Aorta (tissue), 5 donors: ENCODE measurements around the gene LCP2. TPM values are rescaled to one million over a fixed set of nuclear protein-coding genes. Genes with fewer than 3 reads are reported as not detected.

Experiments used
- ATAC-seq: fragments of 200-7000 bp; cut with Tn5 transposase; one replicate; pipeline ENCODE4 v1.9.1; 2022; ENCODE audit warnings: moderate library complexity; ENCODE audit not compliant: low FRiP score
- DNase-seq, 2 donors: peaks; one replicate each; pipeline ENCODE4 v3.0.0-alpha.2; 2020
- H3K27ac ChIP-seq, 2 donors: one replicate each; pipeline ENCODE4 v1.5.1; 2013; ENCODE audit warnings: low read length in 2 of 2, mild to moderate bottlenecking in 2 of 2, moderate library complexity in 2 of 2, control low read depth in 1 of 2, inconsistent platforms in 1 of 2, low read depth in 1 of 2
- H3K27me3 ChIP-seq, 2 donors: one replicate each; pipeline ENCODE4 v1.6.1; 2013; ENCODE audit warnings: control low read depth in 1 of 2, low read length in 1 of 2, mild to moderate bottlenecking in 1 of 2, moderate library complexity in 1 of 2; ENCODE audit not compliant: insufficient read depth in 2 of 2, control insufficient read depth in 1 of 2
- H3K36me3 ChIP-seq, 2 donors: one replicate each; pipeline ENCODE4 v1.6.1; 2013; ENCODE audit warnings: control low read depth in 1 of 2, low read length in 1 of 2, mild to moderate bottlenecking in 1 of 2; ENCODE audit not compliant: insufficient read depth in 2 of 2, control insufficient read depth in 1 of 2
- H3K4me1 ChIP-seq, 2 donors: one replicate each; pipeline ENCODE4 v1.6.1; 2013; ENCODE audit warnings: low read length in 2 of 2, control low read depth in 1 of 2, mild to moderate bottlenecking in 1 of 2, moderate library complexity in 1 of 2; ENCODE audit not compliant: insufficient read depth in 2 of 2, control insufficient read depth in 1 of 2
- H3K4me3 ChIP-seq, 2 donors: one replicate each; pipeline ENCODE4 v1.5.1; 2013; ENCODE audit warnings: low read length in 2 of 2, control low read depth in 1 of 2, mild to moderate bottlenecking in 1 of 2
- H3K9me3 ChIP-seq: one replicate; pipeline ENCODE4 v1.6.1; 2013; ENCODE audit warnings: mild to moderate bottlenecking, low read length; ENCODE audit not compliant: control insufficient read depth
- WGBS, 2 donors: extraction: QIAGEN DNeasy Blood & Tissue Kit; methylation state at CpG; one replicate each; pipeline ENCODE4 v1.1.7; 2013; 5-methylcytosine and 5-hydroxymethylcytosine counted together
- intact Hi-C, 2 donors: fragments of 100-400 bp; cut with DNase I; formaldehyde crosslinking; loops; one replicate each; pipeline versions ENCODE4 v1.14.2 to v1.15.0; 2022
- long read RNA-seq, 2 donors: library from polyadenylated mRNA; unstranded; transcript quantifications; one replicate each; pipeline ENCODE4 v2.0.0, GENCODE V29; 2020 to 2021
- polyA plus RNA-seq, 2 donors: library from polyadenylated mRNA; stranded (reverse); fragments of 200-250 nt; gene quantifications; one replicate each; pipeline ENCODE4 v1.2.3, GENCODE V29; 2013
- total RNA-seq, 2 donors: library from RNA; stranded (reverse); fragmentation: NEBNext Ultra II Directional; extraction: Animal tissue kit (Norgen Biotek cat#: 25700); gene quantifications; one replicate each; pipeline ENCODE4 v1.2.1, GENCODE V29; 2021
- donor health status: healthy with polysubstance abuse.
- donor health status: Bipolar disorder and iron deficiency.
- donor health status: DM: no; HTN: no; CAD: no.
- donor health status: DM: no; HTN: no; CAD: no.
- donor health status: DM: yes; HTN: yes; CAD: no.

LCP2 gene
- total RNA-seq (10 to 100 TPM; 25.7 to 58.8 TPM), polyA plus RNA-seq (10 to 100 TPM in 1 of 2 donors, 1 to 10 TPM in 1; 2.1 to 16.9 TPM)
- long read RNA-seq, donor 1, partial matches to known transcripts: 2 of 9 reads
- long read RNA-seq, donor 1, other reads (novel, unspliced or antisense): 4 of 9 reads
- long read RNA-seq, donor 2, partial matches to known transcripts: 1 of 10 reads
- long read RNA-seq, donor 2, other reads (novel, unspliced or antisense): 8 of 10 reads

DNA sequence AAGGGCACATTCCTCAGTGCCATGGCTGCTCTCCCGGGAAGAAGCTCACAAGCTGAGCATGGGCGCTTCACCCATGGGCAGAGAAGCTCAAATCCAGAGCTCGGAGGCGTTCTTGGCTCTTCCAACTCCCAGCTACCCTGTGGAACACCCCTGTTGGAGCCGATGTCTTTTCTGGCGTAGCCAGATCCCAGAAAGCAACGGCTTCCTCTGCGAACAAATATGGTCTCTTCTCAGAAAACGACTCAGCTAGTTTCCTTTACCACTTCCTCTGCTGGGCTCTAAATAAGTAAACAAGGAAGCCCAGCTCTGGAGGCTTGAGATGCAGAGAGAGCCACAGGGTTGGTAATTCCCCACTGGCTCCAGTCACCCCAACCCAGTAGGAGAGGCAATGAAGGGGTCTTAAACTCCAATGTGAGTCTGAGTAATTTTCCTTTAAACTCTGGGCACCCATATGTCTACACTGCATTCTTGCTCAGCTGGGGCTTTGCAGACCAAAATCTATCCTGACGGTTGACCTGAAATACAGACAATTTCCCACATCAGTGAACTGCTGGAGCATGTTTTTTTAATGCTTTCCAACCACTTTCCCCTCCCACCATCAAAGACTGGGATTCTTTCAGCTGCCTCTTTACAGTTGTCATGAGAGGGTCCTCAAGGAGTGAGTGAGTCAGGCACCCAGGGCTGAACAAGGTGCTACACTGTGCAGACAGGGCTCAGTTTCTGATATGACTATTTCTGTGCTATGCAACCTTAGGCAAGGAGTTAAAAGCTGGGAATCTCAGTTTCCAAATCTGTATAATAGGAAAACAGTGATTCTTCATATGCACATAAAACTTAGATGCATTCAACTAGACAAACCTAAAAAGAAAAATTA lies at the start of gene LCP2:
TSS of gene LCP2 (minus strand) at position 189 of the 874 bp plus-strand sequence. CDS start at position 23, 166 bp downstream.
- H3K4me1 ChIP-seq: no peaks in the 10 kb centered on the region
- no peak within 1 kb of the TSS for H3K27ac ChIP-seq
- ATAC-seq: no peak
- intact Hi-C loops: no loop called here
- no peak for DNase-seq
- H3K9me3 ChIP-seq: no peaks in the 10 kb centered on the region
- WGBS, 2 donors: 74 to 79% methylated on average over 10 of the region's 10 CpGs
- no peaks in the 10 kb centered on the region for H3K27me3 ChIP-seq
- H3K36me3 ChIP-seq: no peaks in the 10 kb centered on the region
- H3K4me3 ChIP-seq: no peak within 1 kb of the TSS

DNA sequence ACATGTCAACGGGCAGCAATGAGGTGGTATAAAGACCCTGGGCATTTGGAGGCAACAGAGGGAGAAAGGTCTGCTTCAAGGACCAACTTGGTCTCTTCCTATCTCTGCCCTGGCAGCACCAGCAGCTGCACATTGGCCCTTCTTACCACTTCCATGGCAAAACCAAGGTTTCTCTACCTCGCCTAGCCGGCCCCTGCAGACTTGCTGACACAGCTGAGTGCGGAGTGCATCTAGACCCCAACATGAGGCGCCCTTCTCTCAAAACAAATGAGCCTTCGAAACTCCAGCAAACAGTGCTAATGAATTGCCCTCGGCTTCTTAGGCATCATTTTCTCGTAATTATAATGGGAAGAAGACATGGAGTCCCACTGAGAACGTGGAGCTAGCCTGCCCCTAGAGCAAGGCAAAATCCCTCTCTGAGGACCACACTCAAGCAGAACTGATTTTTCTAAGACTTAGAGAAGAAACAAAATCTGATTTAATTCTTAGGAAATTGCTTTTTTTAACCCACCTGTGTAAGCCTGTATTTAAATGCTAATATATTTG lies 49.5 kb upstream of the LCP2 start:
- DNase-seq: no peak
- Histone ChIP-seq H3K4me3 (no peak overlapping the region), H3K9me3 (peaks cover 6% of the 10 kb centered on the region), H3K36me3 (no peaks in the 10 kb centered on the region), H3K27ac (no peak overlapping the region), H3K4me1 (no peaks in the 10 kb centered on the region), H3K27me3 (no peaks in the 10 kb centered on the region)
- intact Hi-C loops: loop anchor here (5.0 to 10.0 kb wide), 2 partner anchors 72 to 80 kb away; no protein-coding TSS in a partner anchor
- 78 to 79% methylated on average over 9 of the region's 9 CpGs for WGBS, 2 donors
- ATAC-seq: no peak

DNA sequence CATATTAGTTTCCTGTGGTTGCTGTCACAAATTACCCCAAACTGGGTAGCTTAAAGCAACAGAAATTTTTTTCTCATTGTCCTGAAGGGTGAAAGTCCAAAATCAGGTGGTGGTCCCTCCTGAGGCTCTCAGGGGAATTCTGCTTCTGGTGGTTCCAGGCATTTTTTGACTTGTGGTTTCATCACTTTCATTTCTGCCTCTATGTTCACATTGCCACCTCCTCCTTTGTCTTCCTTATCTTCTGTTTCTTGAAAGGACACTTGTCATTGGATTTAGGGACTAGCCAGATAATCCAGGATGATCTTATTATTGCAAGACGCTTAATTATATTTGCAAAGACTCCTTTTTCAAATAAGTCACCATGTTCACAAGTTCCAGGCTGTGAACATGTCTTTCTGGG lies 48.4 kb upstream of the LCP2 start:
- DNase-seq (no peak), ATAC-seq (no peak)
- H3K4me3 ChIP-seq: no peak overlapping the region
- WGBS, 2 donors: 97 to 98% methylated on average over 1 of the region's 1 CpG
- no peaks in the 10 kb centered on the region for H3K4me1 ChIP-seq
- no peak overlapping the region for H3K27ac ChIP-seq
- no peaks in the 10 kb centered on the region for H3K36me3 ChIP-seq
- peaks cover 6% of the 10 kb centered on the region for H3K9me3 ChIP-seq
- intact Hi-C loops: loop anchor here (5.0 to 10.0 kb wide), 2 partner anchors 71 to 79 kb away; no protein-coding TSS in a partner anchor
- H3K27me3 ChIP-seq: no peaks in the 10 kb centered on the region

DNA sequence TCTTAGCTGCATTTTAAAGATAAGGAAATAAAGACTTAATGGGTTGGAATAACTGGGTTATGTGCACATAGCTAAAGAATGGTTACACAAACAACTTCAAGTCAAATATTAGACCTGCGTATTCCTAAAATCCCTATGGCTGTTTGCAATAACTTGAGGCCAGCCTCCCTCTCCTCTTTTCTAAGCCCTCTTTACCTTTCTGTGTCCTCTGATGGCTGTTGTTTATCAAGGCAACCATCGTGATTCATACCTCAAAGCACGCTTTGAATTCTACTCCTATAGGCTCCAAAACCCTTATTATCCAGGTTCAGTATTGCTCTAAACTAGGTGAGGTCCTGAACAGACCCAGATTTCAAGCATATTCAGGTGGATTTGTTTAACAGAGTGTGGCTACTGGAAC lies 45.6 kb upstream of the LCP2 start:
- Histone ChIP-seq H3K9me3 (peaks cover 6% of the 10 kb centered on the region), H3K4me1 (no peaks in the 10 kb centered on the region), H3K27ac (no peak overlapping the region), H3K27me3 (no peaks in the 10 kb centered on the region), H3K36me3 (no peaks in the 10 kb centered on the region), H3K4me3 (no peak overlapping the region)
- DNase-seq (no peak), ATAC-seq (no peak)
- intact Hi-C loops: loop anchor here in 1 of 2 donors (10.0 kb wide), 1 partner anchor 68 kb away; no protein-coding TSS in a partner anchor
- WGBS, 2 donors: 91% methylated on average over 3 of the region's 3 CpGs

DNA sequence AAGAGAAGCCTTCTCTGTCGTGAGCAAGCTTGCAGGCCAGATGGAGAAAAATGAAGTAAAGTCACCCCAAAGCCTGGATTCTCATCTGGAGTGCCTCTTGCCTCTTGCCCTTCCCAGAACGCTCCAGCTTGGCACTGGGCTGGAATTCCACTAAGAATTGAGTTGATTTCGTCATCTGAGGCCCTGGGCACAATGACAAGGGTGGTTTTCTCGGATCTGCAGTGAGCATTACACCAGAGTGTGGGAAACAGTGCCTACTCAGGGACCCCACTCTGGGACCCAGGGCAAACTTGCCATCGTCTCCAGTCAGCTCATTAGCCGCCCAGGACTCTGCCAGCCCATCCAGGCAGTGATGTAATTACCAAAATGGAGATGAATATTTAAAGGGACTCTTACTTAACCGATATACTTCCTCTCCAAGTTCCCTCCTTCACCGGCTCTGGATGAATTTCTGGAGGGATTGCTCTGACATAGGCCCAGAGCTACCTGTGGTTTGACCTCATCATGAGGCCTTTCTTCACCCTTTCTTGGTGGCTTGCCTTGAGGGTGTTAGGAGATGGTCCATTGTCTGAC lies 44.7 kb upstream of the LCP2 start:
- intact Hi-C loops: loop anchor here in 1 of 2 donors (10.0 kb wide), 1 partner anchor 67 kb away; no protein-coding TSS in a partner anchor
- Histone ChIP-seq H3K9me3 (peaks cover 6% of the 10 kb centered on the region), H3K27me3 (no peaks in the 10 kb centered on the region), H3K4me3 (no peak overlapping the region), H3K36me3 (no peaks in the 10 kb centered on the region), H3K4me1 (no peaks in the 10 kb centered on the region), H3K27ac (no peak overlapping the region)
- ATAC-seq: no peak
- WGBS, 2 donors: 43 to 56% methylated on average over 8 of the region's 8 CpGs
- DNase-seq: no peak

DNA sequence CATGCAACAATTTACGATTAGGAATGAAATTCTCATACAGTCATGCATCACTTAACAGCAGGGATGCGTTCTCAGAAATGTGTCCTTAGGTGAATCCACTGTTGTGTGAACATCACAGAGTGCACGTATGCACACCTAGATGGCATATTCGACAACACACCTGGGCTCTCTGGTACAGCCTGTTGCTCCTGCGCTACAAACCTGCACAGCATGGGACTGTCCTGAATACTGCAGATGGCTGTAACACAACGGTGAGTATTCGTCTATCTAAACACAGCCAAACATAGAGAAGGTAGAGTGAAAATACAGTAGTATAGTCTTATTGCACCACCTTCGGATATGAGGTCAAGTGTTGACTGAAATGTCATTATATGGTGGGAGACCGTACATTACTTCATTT lies 44.0 kb upstream of the LCP2 start:
- intact Hi-C loops: loop anchor here in 1 of 2 donors (10.0 kb wide), 1 partner anchor 67 kb away; no protein-coding TSS in a partner anchor
- 95 to 97% methylated on average over 9 of the region's 9 CpGs for WGBS, 2 donors
- Histone ChIP-seq H3K4me1 (no peaks in the 10 kb centered on the region), H3K9me3 (peaks cover 5% of the 10 kb centered on the region), H3K27ac (no peak overlapping the region), H3K36me3 (no peaks in the 10 kb centered on the region), H3K4me3 (no peak overlapping the region), H3K27me3 (no peaks in the 10 kb centered on the region)
- DNase-seq (no peak), ATAC-seq (no peak)

DNA sequence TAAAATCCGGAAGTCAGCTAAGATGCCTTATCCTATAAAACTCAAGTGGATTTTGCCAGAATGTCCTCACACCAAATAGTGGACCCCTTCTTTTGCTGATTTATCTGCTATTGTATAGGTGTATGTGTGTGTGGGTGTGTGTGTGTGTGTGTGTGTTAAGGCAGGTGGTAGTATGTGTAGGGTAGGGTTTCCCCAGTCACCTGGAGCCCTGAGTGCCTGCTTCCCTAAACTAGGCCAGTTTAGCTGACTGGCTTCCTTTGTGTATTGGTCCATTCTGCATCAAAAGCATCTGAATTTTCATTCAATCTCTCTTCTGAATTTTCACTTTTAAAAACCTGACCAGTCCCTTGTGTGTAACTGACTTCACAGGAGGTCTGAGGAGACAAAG lies 42.2 kb upstream of the LCP2 start:
- H3K27me3 ChIP-seq: no peaks in the 10 kb centered on the region
- no peaks in the 10 kb centered on the region for H3K4me1 ChIP-seq
- no peaks in the 10 kb centered on the region for H3K36me3 ChIP-seq
- intact Hi-C loops: loop anchor here in 1 of 2 donors (10.0 kb wide), 1 partner anchor 65 kb away; no protein-coding TSS in a partner anchor
- 89 to 96% methylated on average over 1 of the region's 1 CpG for WGBS, 2 donors
- no peak for DNase-seq
- no peaks in the 10 kb centered on the region for H3K9me3 ChIP-seq
- H3K27ac ChIP-seq: no peak overlapping the region
- no peak for ATAC-seq
- no peak overlapping the region for H3K4me3 ChIP-seq

DNA sequence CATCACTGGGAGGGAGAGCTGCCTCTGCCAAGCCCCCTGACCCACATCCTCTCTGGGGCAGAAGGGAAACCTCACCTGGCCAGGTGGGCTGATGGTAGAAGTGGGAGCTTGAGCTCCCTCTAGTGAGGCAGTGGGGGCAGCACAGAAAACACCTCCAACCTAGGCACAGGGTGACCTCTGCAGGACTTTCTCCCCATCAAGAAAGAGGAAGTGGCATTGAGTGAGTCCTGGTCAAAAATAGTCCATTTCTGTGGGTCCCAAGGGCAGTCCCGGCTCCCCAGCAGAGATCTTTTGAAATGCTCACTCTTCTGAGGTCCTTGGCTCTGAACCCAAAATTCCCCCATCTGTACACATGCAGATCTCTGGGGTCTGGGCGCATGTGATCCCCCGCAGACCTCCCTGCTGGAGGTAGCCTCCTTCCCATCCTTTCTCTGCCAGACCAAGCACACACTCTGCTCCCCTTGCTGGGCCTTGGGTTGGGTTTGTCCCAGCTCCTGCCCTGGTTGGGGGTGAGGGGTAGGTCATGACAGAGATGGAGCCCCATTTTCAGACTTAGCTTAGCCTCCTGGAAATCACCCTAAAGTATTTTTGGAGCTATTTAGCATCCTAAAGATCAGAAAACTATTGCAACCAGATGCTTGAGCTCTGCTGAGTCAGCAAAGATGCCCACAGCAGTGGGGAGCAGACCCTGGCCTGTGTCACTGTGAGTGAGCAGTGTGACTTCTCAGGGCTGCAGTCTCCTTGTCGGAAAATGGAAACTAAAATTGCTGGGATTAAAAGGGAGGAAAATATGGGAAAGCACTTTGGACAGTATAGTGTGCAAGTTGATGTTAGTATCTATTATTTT lies 41.6 kb upstream of the LCP2 start:
- ATAC-seq (no peak), DNase-seq (no peak)
- intact Hi-C loops: no loop called here
- no peaks in the 10 kb centered on the region for H3K4me1 ChIP-seq
- no peak overlapping the region for H3K4me3 ChIP-seq
- no peaks in the 10 kb centered on the region for H3K27me3 ChIP-seq
- H3K27ac ChIP-seq: no peak overlapping the region
- H3K9me3 ChIP-seq: no peaks in the 10 kb centered on the region
- no peaks in the 10 kb centered on the region for H3K36me3 ChIP-seq
- 85 to 95% methylated on average over 4 of the region's 4 CpGs for WGBS, 2 donors
